OCI-LY1 (cell line): ENCODE results near the gene CPLX1.

Source experiments
- CTCF ChIP-seq: fragments of 200-600 bp; sonication (generic), shearing (Covaris generic); IDR thresholded peaks from 2 replicates; pipeline ENCODE4 v1.5.1; 2017; ENCODE audit warnings: mild to moderate bottlenecking, antibody characterized with exemption, low read length, moderate library complexity, mixed read lengths
- EZH2 ChIP-seq: fragments of 200-600 bp; sonication (generic), shearing (Covaris generic); IDR thresholded peaks from 2 replicates; pipeline ENCODE4 v1.8.0; 2017; ENCODE audit warnings: borderline replicate concordance, mixed run types, mild to moderate bottlenecking, antibody characterized with exemption, low read length, moderate library complexity, mixed read lengths

- TF ChIP-seq CTCF (no peak), EZH2 (no peak)
These were observed 42.5 kb upstream of the CPLX1 start for GRCh38 chr4:868421-868820.
